ENCODE results near the gene SLC16A8.

Gene SLC16A8

GRCh38 chr22:38050720-38051119, 33.3 kb downstream of the SLC16A8 start:
- TF ChIP-seq CTCF (conservative IDR thresholded peaks at IDR 0.05; ENCODE audit: low read length) = no peak
- DNase-seq (ENCODE audit: low read depth) = no peak
- no peak overlapping the region for H3K4me3 ChIP-seq (ENCODE audit: low read length)

- H3K4me3 ChIP-seq (ENCODE audit: low read length) = no peak overlapping the region
- no peak for TF ChIP-seq CTCF (conservative IDR thresholded peaks at IDR 0.05; ENCODE audit: low read length)
- DNase-seq (ENCODE audit: low read depth) = no peak
These were observed 34.0 kb downstream of the SLC16A8 start for GRCh38 chr22:38049812-38050619.

- H3K4me3 ChIP-seq (ENCODE audit: low read length) = no peak overlapping the region
- no peak for TF ChIP-seq CTCF (conservative IDR thresholded peaks at IDR 0.05; ENCODE audit: low read length)
- DNase-seq (ENCODE audit: low read depth) = no peak
These were observed 37.8 kb downstream of the SLC16A8 start for GRCh38 chr22:38046070-38046748.

- TF ChIP-seq CTCF (conservative IDR thresholded peaks at IDR 0.05; ENCODE audit: low read length) = no peak
- no peak for DNase-seq (ENCODE audit: low read depth)
- no peak overlapping the region for H3K4me3 ChIP-seq (ENCODE audit: low read length)
These were observed 40.6 kb downstream of the SLC16A8 start for GRCh38 chr22:38043151-38044039.

- no peak for TF ChIP-seq CTCF (conservative IDR thresholded peaks at IDR 0.05; ENCODE audit: low read length)
- DNase-seq (ENCODE audit: low read depth) = no peak
- H3K4me3 ChIP-seq (ENCODE audit: low read length) = no peak overlapping the region
These were observed 41.5 kb downstream of the SLC16A8 start for GRCh38 chr22:38042488-38042790.

GRCh38 chr22:38041760-38042487, 42.1 kb downstream of the SLC16A8 start:
- H3K4me3 ChIP-seq (ENCODE audit: low read length) = no peak overlapping the region
- DNase-seq (ENCODE audit: low read depth) = no peak
- TF ChIP-seq CTCF (conservative IDR thresholded peaks at IDR 0.05; ENCODE audit: low read length) = no peak

All from AG10803 (cell line).